Loucy (cell line): ENCODE data around the gene RAET1L.

Experiments used
- H2AFZ ChIP-seq: fragments of 200-600 bp; sonication (generic); 2 replicates; pipeline ENCODE4 v1.6.0; 2016; ENCODE audit warnings: antibody characterized with exemption, mild to moderate bottlenecking, low read length, moderate library complexity
- H3F3A ChIP-seq: fragments of 200-600 bp; 2 replicates; pipeline ENCODE4 v1.6.0; 2016; ENCODE audit warnings: antibody characterized with exemption, low read depth, mild to moderate bottlenecking
- H3K27me3 ChIP-seq: fragments of 200-600 bp; sonication (generic); 2 replicates; pipeline ENCODE4 v1.6.1; 2014; ENCODE audit warnings: low read length, mild to moderate bottlenecking; ENCODE audit not compliant: insufficient read depth, poor library complexity, severe bottlenecking
- H3K36me3 ChIP-seq: fragments of 200-600 bp; sonication (generic); 2 replicates; pipeline ENCODE4 v1.6.1; 2016; ENCODE audit warnings: low read length; ENCODE audit not compliant: insufficient read depth
- H3K4me1 ChIP-seq: fragments of 200-600 bp; sonication (generic); 2 replicates; pipeline ENCODE4 v1.5.1; 2014; ENCODE audit warnings: low read length, mild to moderate bottlenecking; ENCODE audit not compliant: insufficient read depth, poor library complexity, severe bottlenecking
- H3K4me2 ChIP-seq: fragments of 200-600 bp; sonication (generic); 2 replicates; pipeline ENCODE4 v1.6.0; 2014; ENCODE audit warnings: antibody characterized with exemption, low read length, low read depth, mild to moderate bottlenecking; ENCODE audit not compliant: poor library complexity, severe bottlenecking
- H3K4me3 ChIP-seq: fragments of 200-600 bp; sonication (generic); 2 replicates; pipeline ENCODE4 v1.5.1; 2014; ENCODE audit warnings: low read length, mild to moderate bottlenecking, mixed read lengths; ENCODE audit not compliant: poor library complexity, severe bottlenecking
- H3K79me2 ChIP-seq: fragments of 200-600 bp; sonication (generic); 2 replicates; pipeline ENCODE4 v1.6.1; 2014; ENCODE audit warnings: low read length; ENCODE audit not compliant: insufficient read depth
- H3K9ac ChIP-seq: fragments of 200-600 bp; sonication (generic); 2 replicates; pipeline ENCODE4 v1.6.0; 2014; ENCODE audit warnings: mild to moderate bottlenecking, low read depth, low read length, moderate library complexity; ENCODE audit not compliant: poor library complexity, severe bottlenecking
- H3K9me2 ChIP-seq: fragments of 200-600 bp; sonication (generic); replicated peaks from 2 replicates; pipeline ENCODE4 v1.6.1; 2016; ENCODE audit warnings: low read depth, low read length, mixed read lengths
- H3K9me3 ChIP-seq: fragments of 200-600 bp; sonication (generic); 2 replicates; pipeline ENCODE4 v1.6.1; 2014; ENCODE audit warnings: mild to moderate bottlenecking, antibody characterized with exemption, low read length, low read depth; ENCODE audit not compliant: insufficient read depth
- H4K20me1 ChIP-seq: fragments of 200-600 bp; sonication (generic); 2 replicates; pipeline ENCODE4 v1.6.0; 2014; ENCODE audit warnings: antibody characterized with exemption, low read length, mild to moderate bottlenecking; ENCODE audit not compliant: insufficient read depth, poor library complexity, severe bottlenecking
- EZH2phosphoT487 ChIP-seq: fragments of 200-600 bp; IDR thresholded peaks from 2 replicates; pipeline ENCODE4 v1.6.1; 2018; ENCODE audit warnings: antibody characterized with exemption, mild to moderate bottlenecking, moderate library complexity, borderline replicate concordance
- TF ChIP-seq, protein P1 (sequence below): fragments of 200-600 bp; sonication (generic); conservative IDR thresholded peaks from 2 replicates; pipeline ENCODE4 v1.5.1; 2014; ENCODE audit warnings: mild to moderate bottlenecking, antibody characterized with exemption, low read length

Gene RAET1L

DNA sequence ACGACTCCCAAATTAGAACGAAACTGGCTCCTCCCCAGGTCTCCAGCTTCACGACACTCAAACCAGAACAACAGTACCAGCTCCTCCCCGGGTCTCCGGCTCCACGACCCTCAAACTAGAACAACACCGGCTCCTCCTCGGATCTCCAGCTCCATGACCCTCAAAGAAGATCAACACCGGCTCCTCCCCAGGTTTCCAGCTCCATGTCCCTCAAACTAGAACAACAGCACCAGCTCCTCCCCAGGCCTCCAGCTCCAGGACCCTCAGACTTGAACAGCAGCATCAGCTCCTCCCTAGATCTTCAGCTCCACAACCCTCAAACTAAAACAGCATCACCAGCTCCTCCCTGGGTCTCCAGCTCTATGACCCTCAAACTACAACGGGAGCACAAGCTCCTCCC, 29.8 kb upstream of the RAET1L start:
- H3K9me2 ChIP-seq: no peaks in the 10 kb centered on the region

DNA sequence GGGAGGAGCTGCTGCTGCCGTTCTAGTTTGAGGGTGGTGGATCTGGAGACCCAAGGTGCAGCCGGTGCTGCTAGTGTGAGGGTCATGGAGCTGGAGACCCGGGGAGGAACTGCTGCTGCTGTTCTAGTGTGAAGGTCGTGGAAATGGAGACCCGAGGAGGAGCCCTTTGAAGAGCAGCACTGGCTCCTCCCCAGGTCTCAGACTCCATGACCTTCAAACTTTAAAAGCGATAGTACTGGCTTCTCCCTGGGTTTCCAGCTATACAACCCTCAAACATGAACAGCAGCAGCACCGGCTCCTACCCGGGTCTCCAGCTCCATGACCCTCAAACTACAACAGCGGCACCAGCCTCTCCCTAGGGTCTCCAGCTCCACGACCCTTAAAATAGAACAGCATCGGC, 28.1 kb upstream of the RAET1L start:
- Histone ChIP-seq H4K20me1 (no peaks in the 10 kb centered on the region), H3K36me3 (no peaks in the 10 kb centered on the region), H3K4me3 (no peak overlapping the region), H3K4me2 (no peak overlapping the region), H2AFZ (no peak overlapping the region), H3K4me1 (peaks cover 12% of the 10 kb centered on the region), H3K9me2 (no peaks in the 10 kb centered on the region), H3K9ac (no peak overlapping the region), H3K27me3 (peaks cover 10% of the 10 kb centered on the region), H3K9me3 (no peaks in the 10 kb centered on the region), H3F3A (no peaks in the 10 kb centered on the region), H3K79me2 (no peaks in the 10 kb centered on the region)
- no peak for TF ChIP-seq EZH2phosphoT487
- TF ChIP-seq, protein P1, sequence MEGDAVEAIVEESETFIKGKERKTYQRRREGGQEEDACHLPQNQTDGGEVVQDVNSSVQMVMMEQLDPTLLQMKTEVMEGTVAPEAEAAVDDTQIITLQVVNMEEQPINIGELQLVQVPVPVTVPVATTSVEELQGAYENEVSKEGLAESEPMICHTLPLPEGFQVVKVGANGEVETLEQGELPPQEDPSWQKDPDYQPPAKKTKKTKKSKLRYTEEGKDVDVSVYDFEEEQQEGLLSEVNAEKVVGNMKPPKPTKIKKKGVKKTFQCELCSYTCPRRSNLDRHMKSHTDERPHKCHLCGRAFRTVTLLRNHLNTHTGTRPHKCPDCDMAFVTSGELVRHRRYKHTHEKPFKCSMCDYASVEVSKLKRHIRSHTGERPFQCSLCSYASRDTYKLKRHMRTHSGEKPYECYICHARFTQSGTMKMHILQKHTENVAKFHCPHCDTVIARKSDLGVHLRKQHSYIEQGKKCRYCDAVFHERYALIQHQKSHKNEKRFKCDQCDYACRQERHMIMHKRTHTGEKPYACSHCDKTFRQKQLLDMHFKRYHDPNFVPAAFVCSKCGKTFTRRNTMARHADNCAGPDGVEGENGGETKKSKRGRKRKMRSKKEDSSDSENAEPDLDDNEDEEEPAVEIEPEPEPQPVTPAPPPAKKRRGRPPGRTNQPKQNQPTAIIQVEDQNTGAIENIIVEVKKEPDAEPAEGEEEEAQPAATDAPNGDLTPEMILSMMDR: no peak

More for the DNA sequence above, 29.8 kb upstream of the RAET1L start:
- peaks cover 10% of the 10 kb centered on the region for H3K27me3 ChIP-seq
- H3K4me2 ChIP-seq: no peak overlapping the region
- peaks cover 18% of the 10 kb centered on the region for H3K4me1 ChIP-seq
- no peak overlapping the region for H3K9ac ChIP-seq
- H2AFZ ChIP-seq: no peak overlapping the region
- no peaks in the 10 kb centered on the region for H3K9me3 ChIP-seq
- no peaks in the 10 kb centered on the region for H3K36me3 ChIP-seq
- no peaks in the 10 kb centered on the region for H4K20me1 ChIP-seq
- H3K4me3 ChIP-seq: no peak overlapping the region
- H3F3A ChIP-seq: no peaks in the 10 kb centered on the region
- TF ChIP-seq, protein P1: no peak
- TF ChIP-seq EZH2phosphoT487: no peak
- no peaks in the 10 kb centered on the region for H3K79me2 ChIP-seq

DNA sequence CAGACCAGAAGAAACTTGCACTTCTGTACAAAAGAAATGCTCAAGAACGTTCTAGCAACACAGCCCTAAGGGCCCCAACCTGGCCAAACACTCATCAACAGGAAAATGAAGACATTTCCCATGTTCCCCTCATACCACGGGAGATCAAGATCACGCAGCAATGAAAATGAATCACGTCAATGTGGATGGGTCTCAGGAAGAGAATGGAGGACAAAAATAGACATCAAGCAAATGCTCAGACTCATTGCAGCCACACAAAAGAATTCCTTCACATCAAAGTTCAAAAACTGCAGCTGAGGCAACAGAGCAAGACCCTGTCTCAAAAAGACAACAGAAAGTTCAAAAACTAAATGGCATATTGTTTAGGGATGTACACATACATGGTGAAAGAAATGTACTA, 25.5 kb upstream of the RAET1L start:
- no peaks in the 10 kb centered on the region for H3K36me3 ChIP-seq
- no peaks in the 10 kb centered on the region for H3F3A ChIP-seq
- H3K4me2 ChIP-seq: peak overlapping the region; percentile 8
- H2AFZ ChIP-seq: peak overlapping the region; percentile 53; the same call in 1 of the 2 replicates
- H3K27me3 ChIP-seq: peaks cover 10% of the 10 kb centered on the region
- no peaks in the 10 kb centered on the region for H3K9me3 ChIP-seq
- no peaks in the 10 kb centered on the region for H3K79me2 ChIP-seq
- H3K4me1 ChIP-seq: peaks cover 17% of the 10 kb centered on the region
- TF ChIP-seq, protein P1: no peak
- no peak for TF ChIP-seq EZH2phosphoT487
- H4K20me1 ChIP-seq: no peaks in the 10 kb centered on the region
- H3K9ac ChIP-seq: no peak overlapping the region
- H3K4me3 ChIP-seq: no peak overlapping the region
- H3K9me2 ChIP-seq: no peaks in the 10 kb centered on the region
